HCT116 (cell line): ENCODE data around the gene ACTN3.

Source experiments
- CEBPB ChIP-seq: IDR thresholded peaks from 2 replicates; pipeline ENCODE4 v1.6.1; 2012; ENCODE audit warnings: low read depth
- EZH2 ChIP-seq: fragments of 200-600 bp; sonication (generic); IDR thresholded peaks from 2 replicates; pipeline ENCODE4 v1.6.1; 2017; ENCODE audit warnings: antibody characterized with exemption, mixed run types
- EZH2phosphoT487 ChIP-seq: fragments of 200-600 bp; IDR thresholded peaks from 2 replicates; pipeline ENCODE4 v1.6.1; 2018; ENCODE audit warnings: antibody characterized with exemption, borderline replicate concordance
- POLR2A ChIP-seq: IDR thresholded peaks from 2 replicates; pipeline ENCODE4 v1.7.0; 2011; ENCODE audit warnings: borderline replicate concordance; ENCODE audit not compliant: insufficient read depth, insufficient read length; ENCODE audit errors: extremely low read depth
- SIN3A ChIP-seq: IDR thresholded peaks from 2 replicates; pipeline ENCODE4 v1.6.1; 2012; ENCODE audit warnings: low read depth
- SP1 ChIP-seq: IDR thresholded peaks from 2 replicates; pipeline ENCODE4 v1.6.1; 2012; ENCODE audit warnings: low read depth
- ZFX ChIP-seq: fragments of 450-650 bp; IDR thresholded peaks from 2 replicates; pipeline ENCODE4 v1.6.1; 2017
- ZNF274 ChIP-seq: fragments of 200-500 bp; sonication (Bioruptor generic); IDR thresholded peaks from 2 replicates; pipeline ENCODE4 v1.6.1; 2014; ENCODE audit warnings: mild to moderate bottlenecking, low read depth, low read length, inconsistent platforms
- TF ChIP-seq, protein P1 (sequence below), 3 experiments: fragments of 200-600 bp in 1 of 3; sonication (generic) in 1 of 3; IDR thresholded peaks in 2 of 3; conservative IDR thresholded peaks in 1 of 3; 2 replicates each; pipeline ENCODE4 v1.5.1; 2012 to 2017; ENCODE audit warnings: low read depth in 2 of 3, low read length in 2 of 3, antibody characterized with exemption in 1 of 3, borderline replicate concordance in 1 of 3, control low read depth in 1 of 3, mild to moderate bottlenecking in 1 of 3, mixed read lengths in 1 of 3, mixed run types in 1 of 3, moderate library complexity in 1 of 3; ENCODE audit not compliant: insufficient read depth in 1 of 3
- TF ChIP-seq, protein P2 (sequence below): IDR thresholded peaks from 2 replicates; pipeline ENCODE4 v1.6.1; 2012; ENCODE audit warnings: low read depth
- TF ChIP-seq, protein P3 (sequence below): IDR thresholded peaks from 2 replicates; pipeline ENCODE4 v1.6.1; 2012
- TF ChIP-seq, protein P4 (sequence below): IDR thresholded peaks from 2 replicates; pipeline ENCODE4 v1.6.1; 2012

DNA sequence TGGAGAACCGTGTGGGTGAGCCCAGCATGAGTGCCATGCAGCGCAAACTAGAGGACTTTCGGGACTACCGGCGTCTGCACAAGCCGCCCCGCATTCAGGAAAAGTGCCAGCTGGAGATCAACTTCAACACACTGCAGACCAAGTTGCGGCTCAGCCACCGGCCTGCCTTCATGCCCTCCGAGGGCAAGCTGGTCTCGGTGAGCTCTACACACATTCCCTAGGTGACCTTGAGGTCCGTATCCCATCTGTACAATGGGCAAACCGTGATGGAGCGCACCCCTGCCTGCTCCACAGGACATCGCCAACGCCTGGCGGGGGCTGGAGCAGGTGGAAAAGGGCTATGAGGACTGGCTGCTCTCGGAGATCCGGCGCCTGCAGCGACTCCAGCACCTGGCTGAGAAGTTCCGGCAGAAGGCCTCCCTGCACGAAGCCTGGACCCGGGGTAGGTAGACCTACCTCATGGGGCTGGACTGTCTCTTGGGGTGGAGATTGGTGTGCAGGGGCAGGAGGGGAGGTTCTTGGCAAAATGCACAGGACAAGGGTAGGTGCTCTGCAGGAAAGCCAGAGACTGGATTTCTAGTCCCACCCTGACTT lies 11.1 kb downstream of the ACTN3 start:
- TF ChIP-seq SP1: no peak
- no peak for TF ChIP-seq ZNF274
- TF ChIP-seq, protein P1, sequence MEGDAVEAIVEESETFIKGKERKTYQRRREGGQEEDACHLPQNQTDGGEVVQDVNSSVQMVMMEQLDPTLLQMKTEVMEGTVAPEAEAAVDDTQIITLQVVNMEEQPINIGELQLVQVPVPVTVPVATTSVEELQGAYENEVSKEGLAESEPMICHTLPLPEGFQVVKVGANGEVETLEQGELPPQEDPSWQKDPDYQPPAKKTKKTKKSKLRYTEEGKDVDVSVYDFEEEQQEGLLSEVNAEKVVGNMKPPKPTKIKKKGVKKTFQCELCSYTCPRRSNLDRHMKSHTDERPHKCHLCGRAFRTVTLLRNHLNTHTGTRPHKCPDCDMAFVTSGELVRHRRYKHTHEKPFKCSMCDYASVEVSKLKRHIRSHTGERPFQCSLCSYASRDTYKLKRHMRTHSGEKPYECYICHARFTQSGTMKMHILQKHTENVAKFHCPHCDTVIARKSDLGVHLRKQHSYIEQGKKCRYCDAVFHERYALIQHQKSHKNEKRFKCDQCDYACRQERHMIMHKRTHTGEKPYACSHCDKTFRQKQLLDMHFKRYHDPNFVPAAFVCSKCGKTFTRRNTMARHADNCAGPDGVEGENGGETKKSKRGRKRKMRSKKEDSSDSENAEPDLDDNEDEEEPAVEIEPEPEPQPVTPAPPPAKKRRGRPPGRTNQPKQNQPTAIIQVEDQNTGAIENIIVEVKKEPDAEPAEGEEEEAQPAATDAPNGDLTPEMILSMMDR (IDR thresholded peaks at IDR 0.05 in 2 of 3, conservative IDR thresholded peaks at IDR 0.05 in 1 of 3; ENCODE audit: borderline replicate concordance in 1 of 3, insufficient read depth in 1 of 3, low read depth in 2 of 3, low read length in 2 of 3): no peak
- TF ChIP-seq, protein P2, sequence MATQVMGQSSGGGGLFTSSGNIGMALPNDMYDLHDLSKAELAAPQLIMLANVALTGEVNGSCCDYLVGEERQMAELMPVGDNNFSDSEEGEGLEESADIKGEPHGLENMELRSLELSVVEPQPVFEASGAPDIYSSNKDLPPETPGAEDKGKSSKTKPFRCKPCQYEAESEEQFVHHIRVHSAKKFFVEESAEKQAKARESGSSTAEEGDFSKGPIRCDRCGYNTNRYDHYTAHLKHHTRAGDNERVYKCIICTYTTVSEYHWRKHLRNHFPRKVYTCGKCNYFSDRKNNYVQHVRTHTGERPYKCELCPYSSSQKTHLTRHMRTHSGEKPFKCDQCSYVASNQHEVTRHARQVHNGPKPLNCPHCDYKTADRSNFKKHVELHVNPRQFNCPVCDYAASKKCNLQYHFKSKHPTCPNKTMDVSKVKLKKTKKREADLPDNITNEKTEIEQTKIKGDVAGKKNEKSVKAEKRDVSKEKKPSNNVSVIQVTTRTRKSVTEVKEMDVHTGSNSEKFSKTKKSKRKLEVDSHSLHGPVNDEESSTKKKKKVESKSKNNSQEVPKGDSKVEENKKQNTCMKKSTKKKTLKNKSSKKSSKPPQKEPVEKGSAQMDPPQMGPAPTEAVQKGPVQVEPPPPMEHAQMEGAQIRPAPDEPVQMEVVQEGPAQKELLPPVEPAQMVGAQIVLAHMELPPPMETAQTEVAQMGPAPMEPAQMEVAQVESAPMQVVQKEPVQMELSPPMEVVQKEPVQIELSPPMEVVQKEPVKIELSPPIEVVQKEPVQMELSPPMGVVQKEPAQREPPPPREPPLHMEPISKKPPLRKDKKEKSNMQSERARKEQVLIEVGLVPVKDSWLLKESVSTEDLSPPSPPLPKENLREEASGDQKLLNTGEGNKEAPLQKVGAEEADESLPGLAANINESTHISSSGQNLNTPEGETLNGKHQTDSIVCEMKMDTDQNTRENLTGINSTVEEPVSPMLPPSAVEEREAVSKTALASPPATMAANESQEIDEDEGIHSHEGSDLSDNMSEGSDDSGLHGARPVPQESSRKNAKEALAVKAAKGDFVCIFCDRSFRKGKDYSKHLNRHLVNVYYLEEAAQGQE: no peak
- no peak for TF ChIP-seq POLR2A
- no peak for TF ChIP-seq CEBPB
- no peak for TF ChIP-seq EZH2
- TF ChIP-seq, protein P3, sequence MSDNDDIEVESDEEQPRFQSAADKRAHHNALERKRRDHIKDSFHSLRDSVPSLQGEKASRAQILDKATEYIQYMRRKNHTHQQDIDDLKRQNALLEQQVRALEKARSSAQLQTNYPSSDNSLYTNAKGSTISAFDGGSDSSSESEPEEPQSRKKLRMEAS: no peak
- TF ChIP-seq, protein P4, sequence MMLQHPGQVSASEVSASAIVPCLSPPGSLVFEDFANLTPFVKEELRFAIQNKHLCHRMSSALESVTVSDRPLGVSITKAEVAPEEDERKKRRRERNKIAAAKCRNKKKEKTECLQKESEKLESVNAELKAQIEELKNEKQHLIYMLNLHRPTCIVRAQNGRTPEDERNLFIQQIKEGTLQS: no peak
- no peak for TF ChIP-seq EZH2phosphoT487
- TF ChIP-seq ZFX: no peak
- TF ChIP-seq SIN3A: no peak
